Stimulated activated CD8-positive, alpha-beta memory T cell treated with anti-CD3 and anti-CD28 coated beads, Interleukin-15, amount 100 ng/mL, for 24 hours (primary cell): Measurements from ENCODE around the gene PSTPIP2.
"Not testable (repeated sequence)": the region's sequence is repeated elsewhere in the genome, so short reads cannot be mapped to it uniquely, and the experiment has no call there.

Experiments
- DNase-seq: peaks from one replicate; pipeline ENCODE4 v3.0.0-alpha.2; 2020; ENCODE audit warnings: low read depth

The PSTPIP2 gene

GRCh38 chr18:46069524-46069923, 2.5 kb downstream of the PSTPIP2 start:
- no peak for DNase-seq

DNA sequence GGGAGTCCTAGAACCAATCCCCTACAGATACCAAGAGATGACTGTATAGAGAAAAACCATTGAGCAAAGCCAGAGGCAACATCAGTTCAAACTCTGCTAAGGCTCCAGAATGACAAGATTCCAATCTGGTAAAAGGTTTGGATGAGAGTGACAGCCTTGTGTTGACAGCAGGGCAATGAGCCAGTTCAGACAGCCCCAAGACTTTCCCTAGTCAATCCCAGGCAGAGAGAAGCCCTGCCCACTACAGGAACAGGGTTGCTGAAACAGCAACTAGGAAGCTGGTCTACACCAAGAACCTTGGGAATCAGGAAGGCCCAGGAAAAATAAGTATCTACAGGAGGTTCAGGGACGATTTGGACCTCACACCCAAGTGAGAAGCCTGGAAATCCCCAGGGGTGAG, 3.3 kb downstream of the PSTPIP2 start:
- no peak for DNase-seq

- no peak for DNase-seq
Measured at GRCh38 chr18:46067438-46068007, 4.5 kb downstream of the PSTPIP2 start.

GRCh38 chr18:46062781-46063180, 9.3 kb downstream of the PSTPIP2 start:
- DNase-seq: no peak

- DNase-seq: no peak
Measured at GRCh38 chr18:46061796-46062195, 10.3 kb downstream of the PSTPIP2 start.

- no peak for DNase-seq
Measured at GRCh38 chr18:46061387-46061786, 10.7 kb downstream of the PSTPIP2 start.

- no peak for DNase-seq
Measured at GRCh38 chr18:46060359-46060841, 11.7 kb downstream of the PSTPIP2 start.

- DNase-seq: no peak
Measured at GRCh38 chr18:46055838-46056230, 16.2 kb downstream of the PSTPIP2 start.

DNA sequence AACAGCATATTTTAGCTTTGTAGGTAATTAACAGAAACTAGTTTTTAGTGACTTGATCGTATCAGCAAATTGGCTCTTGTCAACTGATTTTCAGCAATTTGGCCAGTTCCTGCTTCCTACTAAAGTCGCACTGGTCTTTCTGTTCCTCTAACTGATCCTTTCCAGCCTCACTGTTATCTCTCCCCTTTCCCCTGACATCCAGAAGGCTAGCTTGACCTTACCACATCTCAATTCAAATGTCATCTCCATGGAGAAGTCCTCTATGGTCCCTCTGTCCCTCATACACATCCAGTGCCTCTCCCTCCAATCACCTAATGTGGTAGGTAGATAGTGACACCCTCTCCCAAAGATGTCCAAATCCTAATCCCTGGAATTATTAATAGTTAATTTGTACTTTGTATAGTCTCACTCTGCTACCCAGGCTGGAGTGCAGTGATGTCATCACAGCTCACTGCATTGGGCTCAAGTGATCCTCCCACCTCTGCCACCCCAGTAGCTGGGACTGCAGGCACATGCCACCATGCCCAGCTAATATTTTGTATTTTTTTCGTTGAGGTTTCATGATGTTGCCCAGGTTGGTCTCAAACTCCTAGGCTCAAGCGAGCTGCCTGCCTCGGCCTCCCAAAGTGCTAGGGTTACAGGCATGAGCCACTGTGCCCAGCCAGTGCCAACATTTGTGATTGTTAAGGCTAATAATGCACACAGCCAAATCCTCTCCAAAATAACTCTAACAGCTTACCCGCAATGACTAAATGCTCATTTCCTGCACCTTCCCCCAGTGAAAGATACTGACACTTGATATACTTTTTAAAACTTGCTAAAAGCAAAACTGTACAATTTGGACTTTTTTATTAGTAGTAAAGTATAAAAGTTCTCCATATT, 16.9 kb downstream of the PSTPIP2 start:
- no peak for DNase-seq

DNA sequence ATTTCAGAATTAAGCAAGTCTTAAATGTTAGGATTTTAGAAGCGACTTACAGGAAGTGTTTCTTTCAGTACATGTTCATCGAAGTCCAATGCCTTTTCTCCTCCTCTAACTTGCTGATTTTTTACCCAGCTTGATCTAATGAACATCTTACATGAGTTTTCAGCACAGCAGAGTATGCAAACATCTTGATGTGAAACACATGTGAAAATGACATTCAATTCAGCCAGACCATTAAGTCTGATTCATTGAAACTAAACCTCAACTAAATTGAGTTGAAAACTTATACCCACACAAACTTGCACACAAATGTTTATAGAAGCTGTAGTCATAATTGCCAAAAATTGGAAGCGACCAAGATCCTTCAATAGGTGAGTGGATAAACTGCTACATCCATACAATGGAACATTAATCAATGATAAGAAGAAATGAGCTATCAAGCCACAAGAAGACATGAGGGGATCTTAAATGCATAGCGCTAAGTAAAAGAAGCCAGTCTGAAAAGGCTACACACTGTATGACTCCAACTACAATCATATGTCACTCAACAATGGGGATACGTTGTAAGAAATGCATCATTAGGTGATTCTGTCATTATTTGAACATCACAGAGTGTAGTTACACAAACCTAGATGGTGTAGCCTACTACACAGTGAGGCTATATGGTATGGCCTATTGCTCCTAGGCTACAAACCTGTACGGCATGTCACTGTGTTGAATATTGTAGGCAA, 18.5 kb downstream of the PSTPIP2 start:
- DNase-seq: no peak

GRCh38 chr18:46051731-46052461, 20.2 kb downstream of the PSTPIP2 start:
- no peak for DNase-seq

- DNase-seq: no peak
Measured at GRCh38 chr18:46050268-46050667, 21.8 kb downstream of the PSTPIP2 start.

- DNase-seq: no peak
Measured at GRCh38 chr18:46048641-46049040, 23.4 kb downstream of the PSTPIP2 start.

DNA sequence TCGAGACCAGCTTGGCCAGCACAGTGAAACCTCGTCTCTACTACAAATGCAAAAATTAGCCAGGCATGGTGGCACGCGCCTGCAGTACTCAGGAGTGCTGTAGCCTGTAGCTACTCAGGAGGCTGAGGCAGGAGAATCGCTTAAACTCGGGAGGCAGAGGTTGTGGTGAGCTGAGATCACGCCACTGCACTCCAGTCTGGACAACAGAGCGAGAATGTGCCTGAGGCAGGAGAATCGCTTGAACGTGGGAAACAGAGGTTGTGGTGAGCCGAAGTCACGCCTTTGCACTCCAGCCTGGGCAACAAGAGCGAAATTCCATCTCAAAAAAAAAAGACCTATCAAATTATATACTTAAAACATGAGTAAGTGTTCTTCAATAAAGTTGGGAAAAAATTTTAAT, 24.7 kb downstream of the PSTPIP2 start:
- not testable (repeated sequence) for DNase-seq

DNA sequence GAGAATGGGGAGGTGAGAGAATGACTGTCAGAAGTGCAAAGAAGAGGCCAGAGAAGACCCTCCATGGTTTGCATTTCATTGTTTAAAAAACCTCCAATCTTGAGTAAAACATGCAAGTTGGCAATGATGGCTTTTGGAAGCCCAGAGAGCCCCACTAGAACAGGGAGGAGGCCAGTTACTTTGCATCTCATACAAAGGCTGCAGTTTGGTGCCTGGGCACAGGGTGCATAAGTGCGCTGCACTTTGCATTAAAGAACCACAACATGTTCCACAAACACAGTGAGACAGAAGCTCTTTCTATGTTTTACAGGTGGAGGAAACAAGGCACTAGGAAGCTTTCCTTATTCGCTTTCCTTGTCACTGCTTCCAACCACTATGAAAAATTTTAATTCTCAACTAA, 25.4 kb downstream of the PSTPIP2 start:
- DNase-seq: no peak

- no peak for DNase-seq
Measured at GRCh38 chr18:46046126-46046525, 25.9 kb downstream of the PSTPIP2 start.

GRCh38 chr18:46042571-46043123, 29.4 kb downstream of the PSTPIP2 start:
- DNase-seq: no peak

DNA sequence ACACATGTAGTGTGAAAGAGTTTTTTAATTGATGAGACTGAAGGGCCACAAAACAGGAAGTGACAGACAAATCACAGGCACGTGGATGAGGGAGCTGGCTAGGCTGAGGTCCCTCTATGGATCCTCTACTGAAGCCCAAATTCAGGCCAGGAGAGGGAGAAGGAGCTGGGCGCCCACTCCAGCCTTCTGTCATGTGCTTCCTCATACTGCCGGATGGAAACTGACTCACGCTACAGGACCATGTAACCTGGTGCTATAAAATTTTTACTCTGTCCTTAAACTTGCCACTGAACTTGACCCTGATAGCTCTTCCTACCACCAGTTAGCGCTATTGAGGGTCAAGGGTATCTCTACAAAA, 31.3 kb downstream of the PSTPIP2 start:
- DNase-seq: no peak

DNA sequence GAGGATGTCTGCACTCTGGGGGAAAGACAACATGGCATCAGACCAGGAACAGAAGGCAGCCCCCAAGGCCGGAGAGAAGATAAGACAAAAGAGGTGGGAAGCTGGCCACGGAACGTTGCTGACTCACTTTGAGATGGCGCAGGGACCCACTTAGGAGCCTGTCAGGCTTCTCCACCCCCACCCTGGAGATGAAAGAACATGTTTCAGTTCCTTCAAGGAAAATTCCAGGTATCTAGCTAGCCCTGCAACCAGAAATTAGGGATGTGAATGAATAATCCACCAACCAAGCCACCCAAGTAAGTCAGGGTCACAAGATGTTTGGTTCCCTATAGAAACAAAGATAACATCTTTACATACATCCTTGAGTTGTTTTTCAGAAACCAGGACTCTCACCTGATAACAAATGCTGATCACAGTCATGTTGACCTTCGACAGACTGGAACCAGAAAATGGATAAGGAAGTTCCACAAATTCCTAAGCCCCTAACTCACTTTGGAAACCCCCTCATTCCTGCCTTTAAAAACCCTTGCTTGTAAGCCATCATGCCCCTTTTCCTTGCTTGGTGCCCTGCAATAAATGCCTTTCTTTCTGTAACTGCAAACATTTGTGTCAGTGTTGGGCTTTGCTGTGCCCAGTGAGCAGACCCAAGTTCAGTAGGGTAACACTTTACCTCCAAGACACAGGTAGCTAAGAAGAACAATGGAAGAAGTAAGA, 31.9 kb downstream of the PSTPIP2 start:
- DNase-seq: no peak

DNA sequence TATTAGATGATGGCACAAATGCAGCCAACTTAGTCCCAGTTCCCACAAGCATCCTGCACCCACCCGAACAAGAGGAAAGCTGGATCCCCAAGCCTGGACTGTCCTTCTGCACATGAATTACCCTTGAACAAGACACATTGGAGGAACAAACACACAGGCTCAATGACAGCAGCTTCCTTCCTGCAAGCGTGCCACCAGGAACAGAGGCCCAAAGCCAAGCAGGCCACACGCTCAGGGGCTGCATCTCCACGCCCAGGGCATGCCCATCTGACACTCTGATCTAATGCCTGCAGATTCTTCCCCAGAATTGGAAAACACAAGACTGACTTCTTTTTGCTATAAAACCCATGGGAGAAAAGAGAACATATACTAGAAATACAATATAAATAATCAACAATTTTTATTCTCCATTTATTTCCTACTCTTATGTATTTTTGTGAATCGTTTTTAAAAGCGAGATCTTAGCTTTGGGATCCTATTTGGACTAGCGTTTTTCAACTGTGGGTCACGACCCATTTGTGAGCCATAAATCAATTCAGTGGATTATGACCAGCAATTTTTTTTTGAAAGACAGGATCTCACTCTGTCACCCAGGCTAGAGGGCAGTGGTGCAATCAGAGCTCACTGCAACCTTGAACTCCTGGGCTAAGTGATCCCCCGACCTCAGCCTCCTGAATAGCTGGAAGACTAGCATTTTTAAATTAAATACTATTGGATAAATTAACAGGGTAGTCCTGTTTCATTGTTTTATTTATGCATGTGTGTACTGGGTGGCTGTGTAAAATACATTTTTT, 34.4 kb downstream of the PSTPIP2 start:
- DNase-seq: no peak
